Transverse colon (tissue), 4 donors: Measurements from ENCODE around the gene P2RY6.

Source experiments
- EP300 ChIP-seq: sonication (generic); formaldehyde crosslinking; IDR thresholded peaks from one replicate; pipeline ENCODE4 v1.6.1; 2017; ENCODE audit warnings: antibody characterized with exemption, low read depth
- POLR2A ChIP-seq: fragments of 450-650 bp; IDR thresholded peaks from one replicate; pipeline ENCODE4 v1.6.1; 2016; ENCODE audit warnings: antibody characterized with exemption, mild to moderate bottlenecking, moderate library complexity
- POLR2AphosphoS5 ChIP-seq, 3 donors: sonication (generic); formaldehyde crosslinking; IDR thresholded peaks; one replicate each; pipeline ENCODE4 v1.6.1; 2016; ENCODE audit warnings: antibody characterized with exemption in 3 of 3
- TF ChIP-seq, protein P1 (sequence below), 5 experiments: fragments of 200-600 bp in 3 of 5; fragments of 450-650 bp in 2 of 5; sonication (generic) in 3 of 5; IDR thresholded peaks; 1 replicate in 2 of 5; 2 replicates in 3 of 5; pipeline ENCODE4 v1.5.1; 2016 to 2017; ENCODE audit warnings: antibody characterized with exemption in 5 of 5, inconsistent platforms in 3 of 5, mild to moderate bottlenecking in 2 of 5, moderate library complexity in 1 of 5

DNA sequence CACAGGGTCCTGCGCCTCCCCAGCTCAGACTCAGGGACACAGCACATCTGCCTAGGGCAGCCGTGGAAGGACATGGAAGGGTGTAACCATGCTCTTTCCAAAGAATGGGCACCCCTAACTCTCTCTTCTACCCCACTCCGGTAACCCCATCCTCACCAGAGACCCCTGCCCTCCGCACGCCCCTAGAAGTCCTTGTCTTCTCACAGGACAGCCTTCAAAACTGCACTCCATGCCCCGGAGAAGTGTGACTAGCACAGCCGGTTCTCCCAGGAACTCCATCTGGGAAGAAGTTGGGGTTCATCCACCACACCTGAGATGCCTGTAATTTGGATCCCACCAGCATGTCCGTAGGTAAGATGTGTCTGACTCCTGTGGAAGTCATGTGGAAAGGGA, 29.0 kb upstream of the P2RY6 start:
- no peak for TF ChIP-seq POLR2AphosphoS5 (IDR thresholded peaks at IDR 0.05)
- TF ChIP-seq, protein P1, sequence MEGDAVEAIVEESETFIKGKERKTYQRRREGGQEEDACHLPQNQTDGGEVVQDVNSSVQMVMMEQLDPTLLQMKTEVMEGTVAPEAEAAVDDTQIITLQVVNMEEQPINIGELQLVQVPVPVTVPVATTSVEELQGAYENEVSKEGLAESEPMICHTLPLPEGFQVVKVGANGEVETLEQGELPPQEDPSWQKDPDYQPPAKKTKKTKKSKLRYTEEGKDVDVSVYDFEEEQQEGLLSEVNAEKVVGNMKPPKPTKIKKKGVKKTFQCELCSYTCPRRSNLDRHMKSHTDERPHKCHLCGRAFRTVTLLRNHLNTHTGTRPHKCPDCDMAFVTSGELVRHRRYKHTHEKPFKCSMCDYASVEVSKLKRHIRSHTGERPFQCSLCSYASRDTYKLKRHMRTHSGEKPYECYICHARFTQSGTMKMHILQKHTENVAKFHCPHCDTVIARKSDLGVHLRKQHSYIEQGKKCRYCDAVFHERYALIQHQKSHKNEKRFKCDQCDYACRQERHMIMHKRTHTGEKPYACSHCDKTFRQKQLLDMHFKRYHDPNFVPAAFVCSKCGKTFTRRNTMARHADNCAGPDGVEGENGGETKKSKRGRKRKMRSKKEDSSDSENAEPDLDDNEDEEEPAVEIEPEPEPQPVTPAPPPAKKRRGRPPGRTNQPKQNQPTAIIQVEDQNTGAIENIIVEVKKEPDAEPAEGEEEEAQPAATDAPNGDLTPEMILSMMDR (IDR thresholded peaks at IDR 0.05), result no peak
- no peak for TF ChIP-seq POLR2A
- TF ChIP-seq EP300, result no peak
